Adrenal gland (tissue), 12 donors: Measurements from ENCODE around the gene DRC3. TPM values are rescaled to one million over a fixed set of nuclear protein-coding genes. Genes with fewer than 3 reads are reported as not detected.
A peak's percentile ranks its signal among the peaks of the same experiment; 100 is the strongest.
"Not testable (repeated sequence)": the region's sequence is repeated elsewhere in the genome, so short reads cannot be mapped to it uniquely, and the experiment has no call there.

Source experiments
- DNase-seq, 7 donors: peaks; one replicate each; pipeline ENCODE4 v3.0.0-alpha.2; 2019 to 2020
- H3K27ac ChIP-seq, 5 donors: fragments of 200-600 bp; sonication (generic) in 4 of 5; 1 replicate in 3 of 5; 2 replicates in 2 of 5; pipeline versions ENCODE4 v1.5.1 to v1.8.0; 2016 to 2020; ENCODE audit warnings: mild to moderate bottlenecking in 1 of 5
- H3K27me3 ChIP-seq: fragments of 200-600 bp; 2 replicates; pipeline ENCODE4 v1.8.0; 2021
- H3K36me3 ChIP-seq, 2 donors: fragments of 200-600 bp; replicated peaks in 1 of 2; 1 replicate in 1 of 2; 2 replicates in 1 of 2; pipeline versions ENCODE4 v1.5.1 to v1.8.0; 2018 to 2022
- H3K4me1 ChIP-seq, 2 donors: fragments of 200-600 bp; replicated peaks in 1 of 2; 1 replicate in 1 of 2; 2 replicates in 1 of 2; pipeline versions ENCODE4 v1.5.1 to v1.8.0; 2018 to 2021
- H3K4me3 ChIP-seq, 4 donors: fragments of 200-600 bp; sonication (generic) in 3 of 4; one replicate each; pipeline ENCODE4 v1.5.1; 2016 to 2018
- H3K9me3 ChIP-seq, 3 donors: fragments of 200-600 bp; sonication (generic) in 1 of 3; replicated peaks in 1 of 3; 1 replicate in 2 of 3; 2 replicates in 1 of 3; pipeline versions ENCODE4 v1.5.1 to v1.8.0; 2016 to 2021
- CTCF ChIP-seq, 6 experiments: fragments of 450-650 bp in 4 of 6; fragments of 200-600 bp in 2 of 6; sonication (generic) in 1 of 6; IDR thresholded peaks; 1 replicate in 5 of 6; 2 replicates in 1 of 6; pipeline versions ENCODE4 v1.5.1 to v1.8.0; 2016 to 2021; ENCODE audit warnings: antibody characterized with exemption in 6 of 6, mild to moderate bottlenecking in 2 of 6, moderate library complexity in 1 of 6
- POLR2A ChIP-seq, 2 donors: fragments of 450-650 bp; IDR thresholded peaks; one replicate each; pipeline ENCODE4 v1.6.1; 2017; ENCODE audit warnings: antibody characterized with exemption in 2 of 2, mild to moderate bottlenecking in 2 of 2, moderate library complexity in 1 of 2
- WGBS, 4 donors: extraction: QIAGEN DNeasy Blood & Tissue Kit in 2 of 4; methylation state at CpG; one replicate each; pipeline versions ENCODE4 v1.1.5 to v1.1.7; 2013 to 2017; 5-methylcytosine and 5-hydroxymethylcytosine counted together
- intact Hi-C, 2 donors: fragments of 100-400 bp; cut with DNase I; formaldehyde crosslinking; loops; one replicate each; pipeline versions ENCODE4 v1.14.1 to v1.15.0; 2022 to 2023
- polyA plus RNA-seq, 3 donors: library from polyadenylated mRNA; stranded (reverse); fragments of 200-250 nt in 2 of 3; fragments of 350-450 nt in 1 of 3; fragmentation: Illumina TruSeq in 1 of 3; extraction: RNeasy Lipid Tissue Mini Kit (QIAGEN cat#74804) in 1 of 3; gene quantifications; one replicate each; pipeline ENCODE4 v1.2.3, GENCODE V29; 2013 to 2014
- total RNA-seq, 9 donors: library from RNA; depleted of rRNA in 4 of 9; stranded (reverse); fragments of >200 nt in 4 of 9; fragments of 120-200 nt in 1 of 9; fragmentation: NEBNext Ultra II Directional in 1 of 9; extraction: Animal tissue kit (Norgen Biotek cat#: 25700) in 1 of 9; gene quantifications; one replicate each; pipeline versions ENCODE4 v1.1.0 to v1.2.4, GENCODE V29; 2013 to 2023
- donor health status: healthy with polysubstance abuse.
- donor health status: Bipolar disorder and iron deficiency.
- donor health status: DM: yes; HTN: yes; CAD: no.
- donor health status: DM: no; HTN: no; CAD: no.
- donor health status: DM: no; HTN: no; CAD: no.
- donor health status: DM: yes; HTN: yes; CAD: no.

DRC3 gene
- total and polyA plus RNA-seq, 12 donors, result 0.17 to 21.3 (median 3.6) TPM

GRCh38 chr17:17938388-17939107, 34.1 kb upstream of the DRC3 start:
- Histone ChIP-seq H3K36me3 (no peaks in the 10 kb centered on the region), H3K4me3 (no peak overlapping the region), H3K27me3 (no peaks in the 10 kb centered on the region), H3K9me3 (no peaks in the 10 kb centered on the region), H3K4me1 (peaks cover 53 to 95% of the 10 kb centered on the region in 2 donors), H3K27ac (no peak overlapping the region)
- WGBS, 4 donors, result 93 to 96% (median 95%) methylated on average over 8 of the region's 8 CpGs
- intact Hi-C loops, result no loop called here
- TF ChIP-seq CTCF (IDR thresholded peaks at IDR 0.05), result no peak
- peak in 1 of 7 donors; percentile 25 for DNase-seq

GRCh38 chr17:17939941-17940340, 32.7 kb upstream of the DRC3 start:
- H3K9me3 ChIP-seq, intact Hi-C loops, H3K36me3 ChIP-seq, DNase-seq, H3K4me3 ChIP-seq, H3K27me3 ChIP-seq: not testable (repeated sequence)
- H3K4me1 ChIP-seq, result peaks cover 57 to 96% of the 10 kb centered on the region in 2 donors
- peak overlapping the region in 3 of 5 donors; percentile 45 to 81 (median 80) for H3K27ac ChIP-seq
- WGBS, 4 donors, result 74 to 91% (median 81%) methylated on average over 6 to 7 of the region's 7 CpGs

GRCh38 chr17:17940441-17940911, 32.2 kb upstream of the DRC3 start:
- TF ChIP-seq POLR2A (IDR thresholded peaks at IDR 0.05) (no peak), CTCF (IDR thresholded peaks at IDR 0.05) (no peak)
- peak in 1 of 7 donors; percentile 19 for DNase-seq
- intact Hi-C loops, result no loop called here
- no peaks in the 10 kb centered on the region for H3K27me3 ChIP-seq
- H3K36me3 ChIP-seq, result no peaks in the 10 kb centered on the region
- WGBS, 4 donors, result 19 to 34% (median 25%) methylated on average over 3 of the region's 3 CpGs
- H3K9me3 ChIP-seq, result no peaks in the 10 kb centered on the region
- H3K4me3 ChIP-seq, result no peak overlapping the region
- peak overlapping the region in 4 of 5 donors; percentile 45 to 81 (median 64) for H3K27ac ChIP-seq
- H3K4me1 ChIP-seq, result peaks cover 52 to 96% of the 10 kb centered on the region in 2 donors

GRCh38 chr17:17941015-17941414, 31.6 kb upstream of the DRC3 start:
- DNase-seq, result no peak
- no peaks in the 10 kb centered on the region for H3K27me3 ChIP-seq
- H3K27ac ChIP-seq, result peak overlapping the region in 4 of 5 donors; percentile 29 to 81 (median 62)
- no peaks in the 10 kb centered on the region for H3K36me3 ChIP-seq
- peaks cover 46 to 93% of the 10 kb centered on the region in 2 donors for H3K4me1 ChIP-seq
- no peaks in the 10 kb centered on the region for H3K9me3 ChIP-seq
- no peak overlapping the region for H3K4me3 ChIP-seq
- intact Hi-C loops, result no loop called here
- TF ChIP-seq CTCF (IDR thresholded peaks at IDR 0.05) (no peak), POLR2A (IDR thresholded peaks at IDR 0.05) (no peak)
- 48 to 65% (median 61%) methylated on average over 5 of the region's 5 CpGs for WGBS, 4 donors

GRCh38 chr17:17942846-17943245, 29.8 kb upstream of the DRC3 start:
- H3K27ac ChIP-seq, result peak overlapping the region; percentile 67 to 87 (median 76)

More at GRCh38 chr17:17942846-17943245, 29.8 kb upstream of the DRC3 start:
- no peaks in the 10 kb centered on the region for H3K36me3 ChIP-seq
- H3K27me3 ChIP-seq, result no peaks in the 10 kb centered on the region
- peak in 1 of 7 donors; percentile 42 for DNase-seq
- peaks cover 40 to 77% of the 10 kb centered on the region in 2 donors for H3K4me1 ChIP-seq
- no peaks in the 10 kb centered on the region for H3K9me3 ChIP-seq
- H3K4me3 ChIP-seq, result no peak overlapping the region
- intact Hi-C loops, result no loop called here
- TF ChIP-seq POLR2A (IDR thresholded peaks at IDR 0.05), result no peak
- TF ChIP-seq CTCF (IDR thresholded peaks at IDR 0.05), result no peak
